Activated naive CD4-positive, alpha-beta T cell treated with anti-CD3 and anti-CD28 coated beads, Interleukin-2, amount 10 ng/mL, durations not matched to agents 7 days and 5 days (primary cell): ENCODE measurements around the gene KMT5C.
A peak's percentile ranks its signal among the peaks of the same experiment; 100 is the strongest.

Experiments
- CTCF ChIA-PET: fragments of 350-600 bp; sonication (Branson Sonifier 250); formaldehyde crosslinking; loops from one replicate; lab custom pipeline; 2021; ENCODE audit warnings: antibody characterized with exemption; lab: Charles Lee
- DNase-seq: peaks from one replicate; pipeline ENCODE4 v3.0.0-alpha.2; 2020
- H3K27ac Mint-ChIP-seq: one replicate; pipeline ENCODE4 v1.8.0; 2021; ENCODE audit warnings: mild to moderate bottlenecking, moderate library complexity, mixed read lengths
- H3K27me3 Mint-ChIP-seq: one replicate; pipeline ENCODE4 v1.8.0; 2021; ENCODE audit warnings: mild to moderate bottlenecking, mixed read lengths
- H3K36me3 Mint-ChIP-seq: one replicate; pipeline ENCODE4 v1.8.0; 2021; ENCODE audit warnings: mixed read lengths
- H3K4me1 Mint-ChIP-seq: one replicate; pipeline ENCODE4 v1.8.0; 2021; ENCODE audit warnings: mixed read lengths
- H3K4me3 Mint-ChIP-seq: one replicate; pipeline ENCODE4 v1.8.0; 2021; ENCODE audit warnings: mild to moderate bottlenecking, moderate library complexity, mixed read lengths
- H3K9me3 Mint-ChIP-seq: one replicate; pipeline ENCODE4 v1.8.0; 2021; ENCODE audit warnings: mixed read lengths

The KMT5C gene

DNA sequence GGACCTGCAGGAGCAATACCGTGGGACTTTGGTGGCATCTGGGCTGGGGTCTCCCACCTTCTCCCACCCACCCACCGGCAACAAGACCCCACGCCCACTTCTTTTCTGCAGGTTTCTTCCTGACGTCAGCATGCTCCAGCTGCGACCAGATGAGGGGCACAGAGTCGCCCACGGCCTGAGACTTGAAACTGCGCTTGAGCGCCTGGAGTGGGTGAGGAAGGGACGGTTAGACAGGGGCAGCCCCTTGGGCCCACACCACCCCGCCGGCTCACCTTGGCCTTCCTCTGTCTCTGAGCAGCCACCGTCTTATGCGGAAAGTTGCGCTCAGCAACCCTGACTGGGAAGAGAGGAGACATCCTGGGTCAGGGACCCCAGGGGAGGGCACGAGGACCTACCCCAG lies 21.2 kb downstream of the KMT5C start:
- Mint-ChIP-seq H3K4me3 (no peak overlapping the region), H3K36me3 (no peaks in the 10 kb centered on the region), H3K27ac (no peak overlapping the region), H3K27me3 (peaks cover 45% of the 10 kb centered on the region), H3K9me3 (no peaks in the 10 kb centered on the region), H3K4me1 (no peaks in the 10 kb centered on the region)
- DNase-seq = no peak
- CTCF ChIA-PET = no interaction called here

DNA sequence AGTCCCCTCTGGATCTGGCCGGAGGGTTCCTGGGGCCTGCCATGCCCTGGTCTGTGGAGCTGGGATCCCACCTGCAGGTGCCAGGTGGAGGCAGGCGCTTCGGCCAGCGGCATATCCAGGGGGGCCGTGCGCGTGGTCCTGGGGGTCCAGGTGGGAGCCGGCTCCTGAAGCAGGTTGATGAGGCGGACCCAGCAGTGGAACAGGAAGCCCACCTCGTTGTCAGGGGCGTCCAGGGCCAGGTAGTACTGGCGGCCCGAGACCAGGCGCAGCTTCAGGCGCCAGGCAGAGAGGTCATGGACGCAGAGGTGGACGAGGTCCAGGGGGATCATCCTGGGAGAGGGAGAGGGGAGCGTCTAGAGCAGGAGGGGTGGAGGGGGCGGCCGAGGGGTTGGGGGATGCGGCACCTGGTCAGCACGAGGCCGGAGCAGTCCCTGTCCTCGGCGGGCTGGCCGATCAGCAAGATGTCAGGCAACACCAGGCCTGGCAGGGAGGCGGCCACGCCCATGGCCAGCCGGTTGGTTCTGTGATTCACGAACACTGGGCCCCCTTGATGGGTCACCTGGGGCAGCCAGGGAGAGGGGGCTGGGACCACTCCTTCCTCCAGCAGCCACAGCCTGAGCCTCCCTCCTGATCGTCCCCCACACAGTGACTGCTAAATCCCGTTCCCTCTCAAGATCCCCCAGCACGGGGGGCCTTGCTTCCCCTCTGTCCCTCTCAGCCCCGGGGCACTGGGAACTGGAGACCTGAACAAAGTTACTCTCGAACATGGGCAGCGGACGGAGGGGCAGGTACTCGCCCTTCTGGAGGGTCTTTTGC lies 22.7 kb downstream of the KMT5C start:
- no peaks in the 10 kb centered on the region for H3K4me1 Mint-ChIP-seq

DNA sequence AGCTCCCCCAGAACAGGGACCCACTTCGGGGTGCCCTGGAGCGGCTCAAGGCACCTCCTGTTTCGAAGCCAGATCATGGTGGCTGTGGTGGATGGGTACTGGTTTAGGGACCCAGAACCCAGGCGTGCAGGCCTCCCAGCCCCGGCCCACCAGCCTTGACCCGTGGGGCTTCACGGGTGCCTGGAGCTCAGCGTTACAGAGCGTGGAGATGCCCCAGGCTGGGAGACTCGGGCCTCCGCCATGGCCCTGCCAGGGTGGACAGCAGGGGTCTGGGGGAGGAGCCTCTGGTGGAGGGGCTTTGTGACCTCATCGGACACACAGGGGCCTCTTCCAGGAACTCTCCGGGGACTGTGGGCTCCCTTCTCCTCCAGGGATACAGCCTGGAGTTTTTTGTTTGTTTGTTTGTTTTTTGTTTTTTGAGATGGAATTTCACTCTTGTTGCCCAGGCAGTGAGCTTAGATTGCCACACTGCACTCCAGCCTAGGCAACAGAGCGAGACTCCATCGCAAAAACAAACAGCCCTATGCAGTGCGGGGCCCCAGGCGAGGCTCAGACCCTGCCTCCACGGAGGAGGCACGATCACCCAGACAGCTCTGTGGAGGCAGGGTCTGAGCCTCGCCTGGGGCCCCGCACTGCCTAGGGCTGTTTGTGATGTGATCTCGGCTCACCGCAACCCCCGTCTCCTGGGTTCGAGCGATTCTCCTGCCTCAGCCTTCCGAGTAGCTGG lies 23.5 kb downstream of the KMT5C start, which contains the start of gene GARIN5B:
TSS of gene GARIN5B (minus strand) at position 271 of the 727 bp plus-strand sequence. CDS start at position 77, 194 bp downstream.
- Mint-ChIP-seq H3K27me3 (peaks cover 44% of the 10 kb centered on the region), H3K36me3 (no peaks in the 10 kb centered on the region), H3K27ac (no peak within 1 kb of the TSS), H3K4me1 (no peaks in the 10 kb centered on the region), H3K4me3 (no peak within 1 kb of the TSS), H3K9me3 (no peaks in the 10 kb centered on the region)
- no peak for DNase-seq
- CTCF ChIA-PET = no interaction called here

More for the DNA sequence above, 22.7 kb downstream of the KMT5C start:
- DNase-seq = no peak
- Mint-ChIP-seq H3K27me3 (peaks cover 43% of the 10 kb centered on the region), H3K4me3 (no peak overlapping the region), H3K36me3 (no peaks in the 10 kb centered on the region), H3K9me3 (no peaks in the 10 kb centered on the region), H3K27ac (no peak overlapping the region)
- CTCF ChIA-PET = no interaction called here

DNA sequence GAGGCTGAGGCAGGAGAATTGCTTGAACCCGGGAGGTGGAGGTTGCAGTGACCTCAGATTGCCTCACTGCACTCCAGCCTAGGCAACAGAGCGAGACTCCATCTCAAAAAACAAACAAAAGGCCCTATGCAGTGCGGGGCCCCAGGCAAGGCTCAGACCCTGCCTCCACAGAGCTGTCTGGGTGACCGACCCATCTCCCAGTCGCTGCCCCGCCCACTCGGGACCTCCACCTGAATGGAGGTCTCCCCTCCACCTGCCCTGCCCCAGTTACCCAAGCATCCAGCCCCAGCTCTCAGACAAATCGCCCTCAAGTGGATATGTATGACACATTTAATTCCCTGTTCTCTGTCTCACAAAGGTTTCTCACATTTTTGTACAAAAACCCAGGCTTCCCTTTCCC lies 25.6 kb downstream of the KMT5C start:
- Mint-ChIP-seq H3K27ac (no peak overlapping the region), H3K4me1 (peaks cover 5% of the 10 kb centered on the region), H3K9me3 (no peaks in the 10 kb centered on the region), H3K27me3 (peaks cover 54% of the 10 kb centered on the region), H3K36me3 (no peaks in the 10 kb centered on the region), H3K4me3 (no peak overlapping the region)
- DNase-seq = no peak
- CTCF ChIA-PET = no interaction called here

DNA sequence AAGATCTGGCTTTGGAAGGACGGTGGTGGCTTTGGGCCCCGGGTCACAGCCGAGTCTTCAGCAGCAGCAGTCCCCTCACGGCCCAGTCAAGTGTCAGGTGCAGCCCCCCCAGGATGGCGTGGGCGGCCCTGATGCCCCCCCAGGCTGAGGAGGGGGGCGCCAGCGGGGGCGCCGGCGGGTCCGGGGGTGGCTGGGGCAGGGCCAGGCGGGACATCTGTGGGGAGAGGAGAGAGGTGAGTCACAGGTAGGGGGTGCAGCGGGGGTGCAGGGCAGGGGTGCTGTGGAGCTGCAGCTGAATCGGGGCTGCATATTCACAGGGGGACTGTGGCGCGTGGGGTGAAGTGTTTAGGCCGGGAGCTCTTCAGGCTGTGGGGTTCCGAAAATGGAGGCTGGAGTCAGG lies 26.3 kb downstream of the KMT5C start:
- Mint-ChIP-seq H3K27ac (no peak overlapping the region), H3K9me3 (no peaks in the 10 kb centered on the region), H3K36me3 (no peaks in the 10 kb centered on the region), H3K4me1 (peaks cover 9% of the 10 kb centered on the region), H3K27me3 (peaks cover 61% of the 10 kb centered on the region), H3K4me3 (no peak overlapping the region)
- CTCF ChIA-PET = no interaction called here
- no peak for DNase-seq

DNA sequence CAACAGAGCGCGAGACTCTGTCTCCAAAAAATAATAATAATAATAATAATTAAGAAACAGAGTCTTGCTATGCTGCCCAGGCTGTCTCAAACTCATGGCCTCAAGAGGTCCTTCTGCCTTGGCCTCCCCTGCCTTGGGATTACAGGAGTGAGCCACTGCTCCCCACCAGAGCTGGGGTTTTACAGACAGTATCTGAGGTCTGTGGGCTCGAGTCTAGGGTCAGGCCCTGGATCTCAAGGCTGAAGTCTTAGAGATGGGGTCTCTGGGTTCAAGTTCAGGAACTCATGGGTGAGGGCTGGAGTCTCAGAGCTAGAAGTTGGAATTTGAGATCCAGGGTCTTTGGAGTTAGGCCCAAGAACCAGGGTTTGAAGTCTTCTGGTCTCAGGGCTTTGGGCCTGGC lies 27.1 kb downstream of the KMT5C start:
- Mint-ChIP-seq H3K4me3 (no peak overlapping the region), H3K4me1 (peaks cover 9% of the 10 kb centered on the region), H3K27ac (no peak overlapping the region), H3K36me3 (no peaks in the 10 kb centered on the region), H3K27me3 (peaks cover 70% of the 10 kb centered on the region), H3K9me3 (no peaks in the 10 kb centered on the region)
- CTCF ChIA-PET = no interaction called here
- no peak for DNase-seq

DNA sequence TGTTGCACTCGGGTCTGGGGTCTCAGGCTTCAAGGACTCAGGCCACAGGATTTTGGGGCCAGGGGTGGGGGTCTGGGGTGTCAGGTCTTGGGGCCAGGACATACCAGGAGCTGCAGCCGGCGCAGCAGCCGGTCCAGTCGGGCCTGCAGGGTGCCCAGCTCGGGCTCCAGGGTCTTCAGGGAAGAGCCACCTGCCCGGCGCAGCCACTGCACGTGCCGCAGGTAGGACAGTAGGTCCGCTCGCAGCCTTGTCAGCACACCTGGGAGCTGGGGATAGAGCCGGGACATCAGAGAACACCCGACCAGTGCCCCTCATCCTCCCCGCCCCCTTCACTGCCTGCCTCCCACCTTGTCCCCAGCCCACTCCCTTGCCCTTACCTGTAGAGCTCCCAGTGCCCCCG lies 28.4 kb downstream of the KMT5C start:
- no peak overlapping the region for H3K4me3 Mint-ChIP-seq
- peaks cover 83% of the 10 kb centered on the region for H3K27me3 Mint-ChIP-seq
- DNase-seq = no peak
- no peaks in the 10 kb centered on the region for H3K36me3 Mint-ChIP-seq
- no peak overlapping the region for H3K27ac Mint-ChIP-seq
- peaks cover 9% of the 10 kb centered on the region for H3K4me1 Mint-ChIP-seq
- H3K9me3 Mint-ChIP-seq = no peaks in the 10 kb centered on the region
- CTCF ChIA-PET = interaction anchor here (0.8 kb wide), 1 partner anchor 17 kb away, joined by 4 read pairs; no protein-coding TSS in a partner anchor

DNA sequence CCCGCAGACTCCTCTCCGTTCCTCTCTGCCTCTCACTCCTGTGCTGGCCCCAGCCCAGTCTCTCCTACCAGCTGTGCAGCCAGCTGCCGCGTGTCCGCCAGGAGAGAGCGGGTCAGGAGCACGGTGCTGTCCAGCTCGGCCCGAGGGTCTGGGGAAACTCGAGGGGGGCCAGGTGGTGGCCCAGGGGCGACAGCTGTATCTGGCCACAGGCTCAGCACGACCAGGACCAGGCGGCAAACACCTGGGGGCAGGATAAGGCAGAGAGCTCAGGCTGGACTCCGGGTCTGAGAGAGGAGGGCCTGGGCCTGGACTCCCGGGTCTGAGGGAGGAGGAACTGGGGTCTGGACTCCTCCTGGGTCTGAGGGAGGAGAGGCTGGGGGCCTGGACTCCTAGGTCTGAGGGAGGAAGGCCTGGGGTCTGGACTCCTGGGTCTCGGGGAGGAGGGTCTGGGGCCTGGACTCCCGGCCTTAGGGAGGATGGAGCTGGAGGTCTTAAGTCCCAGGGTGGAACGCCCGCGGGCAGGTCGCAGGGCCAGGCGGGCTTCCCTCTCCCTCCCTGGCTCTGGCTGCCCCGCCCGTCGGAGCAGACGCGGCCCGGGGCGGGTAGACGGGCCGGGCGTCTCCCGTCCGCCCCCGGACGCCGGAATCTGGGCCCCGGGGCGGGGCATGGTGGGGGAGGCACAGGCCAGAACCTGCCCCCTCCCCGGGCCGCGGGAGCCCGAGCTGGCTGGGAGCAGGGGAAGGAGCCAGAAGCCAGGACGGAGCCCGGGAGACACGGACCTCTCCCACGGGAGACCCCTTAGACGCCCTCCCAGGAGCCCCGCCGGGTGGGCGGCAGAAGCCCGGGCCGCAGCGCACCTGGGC lies 29.3 kb downstream of the KMT5C start:
- H3K27me3 Mint-ChIP-seq = peaks cover 86% of the 10 kb centered on the region
- H3K9me3 Mint-ChIP-seq = no peaks in the 10 kb centered on the region
- no peaks in the 10 kb centered on the region for H3K36me3 Mint-ChIP-seq
- peaks cover 9% of the 10 kb centered on the region for H3K4me1 Mint-ChIP-seq
- CTCF ChIA-PET = interaction anchor here (0.8 kb wide), 1 partner anchor 18 kb away, joined by 4 read pairs; no protein-coding TSS in a partner anchor
- H3K4me3 Mint-ChIP-seq = no peak overlapping the region
- DNase-seq = peak; percentile 35
- no peak overlapping the region for H3K27ac Mint-ChIP-seq

DNA sequence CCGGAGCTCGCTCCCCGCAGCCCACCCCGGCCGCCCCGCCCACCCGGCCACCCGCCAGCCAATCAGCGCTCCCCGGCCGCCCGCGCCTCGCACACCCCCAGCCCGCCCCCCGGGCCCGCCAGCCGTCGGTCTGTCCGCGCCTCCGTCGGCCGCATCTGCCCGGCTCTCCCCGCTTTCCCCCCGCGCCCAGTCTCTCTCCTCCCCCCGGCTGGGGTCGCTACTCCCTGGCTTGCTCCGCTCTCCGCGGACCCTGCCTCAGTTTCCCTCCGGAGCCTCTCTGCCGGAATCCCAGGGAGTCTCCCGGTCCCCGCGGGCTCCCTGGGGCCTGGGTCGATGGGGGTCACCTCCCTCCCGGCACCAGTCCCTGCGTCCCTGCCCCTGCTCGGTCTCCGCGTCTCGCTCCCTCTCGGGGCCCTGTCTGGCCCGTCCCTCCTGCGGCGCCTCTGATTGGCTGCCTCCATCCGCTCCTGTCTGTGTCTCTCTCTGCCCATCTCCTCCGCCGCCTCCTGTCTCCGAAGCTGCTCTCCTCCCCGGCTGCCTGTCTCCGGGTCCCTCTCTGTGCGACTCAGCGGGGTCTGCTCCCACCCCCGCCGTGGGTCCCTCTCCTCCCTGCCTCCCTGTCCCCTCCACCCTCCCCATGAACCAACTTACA lies 30.1 kb downstream of the KMT5C start:
- peaks cover 91% of the 10 kb centered on the region for H3K27me3 Mint-ChIP-seq
- H3K4me1 Mint-ChIP-seq = peaks cover 9% of the 10 kb centered on the region
- H3K4me3 Mint-ChIP-seq = peak overlapping the region; percentile 21
- peak; percentile 44 for DNase-seq
- no peaks in the 10 kb centered on the region for H3K36me3 Mint-ChIP-seq
- CTCF ChIA-PET = no interaction called here
- no peaks in the 10 kb centered on the region for H3K9me3 Mint-ChIP-seq
- no peak overlapping the region for H3K27ac Mint-ChIP-seq

DNA sequence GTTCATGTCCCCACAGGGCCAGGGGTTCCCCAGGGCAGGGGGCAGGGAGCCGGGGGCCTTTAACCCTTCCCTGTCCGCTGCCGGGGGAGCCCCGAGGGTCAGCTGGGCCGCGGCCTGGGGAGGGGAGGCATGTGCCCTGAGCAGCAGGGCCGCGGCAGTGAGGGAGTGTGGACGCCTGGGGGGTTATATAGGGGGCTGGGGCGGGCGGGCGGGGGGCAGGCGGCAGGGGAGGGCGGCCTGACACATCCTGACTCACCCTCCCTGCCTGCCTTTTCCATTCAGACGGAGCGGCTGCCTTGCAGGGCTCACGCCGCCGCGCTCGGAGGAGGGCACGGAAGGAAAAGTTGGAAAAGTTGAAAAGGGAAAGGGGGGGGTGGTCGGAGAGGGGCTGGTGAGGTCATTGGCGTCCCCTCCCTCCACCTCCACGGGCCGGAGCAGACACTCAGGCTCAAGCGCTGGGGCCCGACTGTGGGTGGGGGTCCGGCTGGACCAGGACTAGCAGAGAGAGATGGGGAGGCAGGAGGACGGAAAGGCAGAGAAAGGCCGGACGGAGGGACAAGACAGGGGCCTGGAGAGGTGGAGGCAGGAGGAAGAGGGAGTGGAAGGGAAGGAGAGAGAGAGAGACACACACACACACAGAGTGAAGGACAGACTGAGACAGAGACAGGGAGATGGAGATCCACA lies 30.8 kb downstream of the KMT5C start, which contains the start of gene IL11:
TSS of gene IL11 (minus strand) at position 159 of the 684 bp plus-strand sequence. CDS start at position 6, 153 bp downstream.
- Mint-ChIP-seq H3K4me1 (peaks cover 9% of the 10 kb centered on the region), H3K36me3 (no peaks in the 10 kb centered on the region), H3K27ac (no peak within 1 kb of the TSS), H3K27me3 (peaks cover 91% of the 10 kb centered on the region), H3K9me3 (no peaks in the 10 kb centered on the region), H3K4me3 (peak within 1 kb of the TSS; percentile 21)
- DNase-seq = no peak
- CTCF ChIA-PET = no interaction called here

DNA sequence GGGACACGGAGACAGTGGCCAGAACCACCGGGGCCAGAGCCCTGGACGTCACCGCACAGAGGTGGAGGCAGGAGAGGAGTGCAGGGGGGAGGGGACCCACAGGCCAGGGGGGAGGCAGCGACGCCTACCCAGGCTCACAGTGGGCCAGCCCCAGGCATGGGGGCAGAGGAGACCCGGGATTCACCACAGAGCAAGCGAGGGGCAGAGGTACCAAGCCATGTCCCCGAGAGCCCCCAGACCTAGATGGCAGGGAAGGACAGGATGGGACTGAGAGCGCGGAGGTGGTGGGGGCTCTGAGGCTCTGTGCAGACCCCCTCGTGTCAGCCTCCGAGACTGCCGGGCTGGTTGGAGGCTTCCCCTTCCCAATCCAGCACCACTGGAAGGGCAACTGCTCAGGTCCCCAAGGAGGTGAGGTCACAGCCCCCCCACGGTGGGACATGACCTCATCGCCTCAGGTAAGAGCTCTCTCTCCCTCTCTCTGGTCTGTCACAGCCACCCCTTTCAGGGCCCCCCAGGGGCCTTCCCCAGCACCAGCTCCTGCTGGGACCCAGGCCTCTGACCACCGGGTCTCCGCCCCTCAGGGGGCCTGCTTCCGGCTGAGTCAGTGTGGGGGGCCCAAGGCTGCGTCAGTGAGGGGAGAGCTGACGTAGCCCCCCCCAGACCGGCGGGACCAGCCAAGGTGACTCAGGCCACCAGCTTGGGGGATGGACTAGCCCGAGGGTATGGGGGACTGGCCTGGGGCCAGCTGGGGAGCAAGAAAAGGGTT lies 32.8 kb downstream of the KMT5C start:
- H3K4me3 Mint-ChIP-seq = no peak overlapping the region
- H3K9me3 Mint-ChIP-seq = no peaks in the 10 kb centered on the region
- CTCF ChIA-PET = no interaction called here

DNA sequence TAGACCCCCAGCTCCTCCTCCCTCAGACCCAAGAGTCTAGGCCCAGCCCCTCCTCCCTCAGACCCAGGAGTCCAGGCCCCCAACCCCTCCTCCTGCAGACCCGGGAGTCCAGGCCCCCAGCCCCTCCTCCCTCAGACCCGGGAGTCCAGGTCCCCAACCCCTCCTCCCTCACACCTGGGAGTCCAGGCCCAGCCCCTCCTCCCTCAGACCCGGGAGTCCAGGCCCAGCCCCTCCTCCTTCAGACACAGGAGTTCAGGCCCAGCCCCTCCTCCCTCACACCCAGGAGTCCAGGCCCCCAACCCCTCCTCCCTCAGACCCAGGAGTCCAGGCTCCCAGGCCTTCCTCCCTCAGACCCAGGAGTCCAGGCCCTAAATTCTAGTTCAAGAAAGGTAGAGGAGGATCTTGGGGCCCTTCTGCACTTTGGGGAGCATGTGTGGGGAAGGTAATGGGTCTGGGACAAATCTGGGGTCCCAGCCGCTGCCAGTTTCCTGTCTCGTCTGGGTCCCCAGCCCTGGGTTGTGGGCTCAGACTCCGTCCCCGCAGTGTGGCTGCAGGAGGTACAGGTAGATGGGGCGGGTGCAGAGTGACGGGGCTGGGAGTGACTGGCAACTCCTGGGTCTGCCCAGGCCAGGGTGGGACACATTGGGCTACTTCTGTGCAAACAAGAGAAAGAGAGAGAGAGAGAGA lies 33.8 kb downstream of the KMT5C start:
- no peak for DNase-seq
- Mint-ChIP-seq H3K27ac (no peak overlapping the region), H3K4me1 (peaks cover 9% of the 10 kb centered on the region), H3K27me3 (peaks cover 92% of the 10 kb centered on the region), H3K9me3 (no peaks in the 10 kb centered on the region), H3K4me3 (no peak overlapping the region), H3K36me3 (no peaks in the 10 kb centered on the region)
- CTCF ChIA-PET = interaction anchor here (0.6 kb wide), 1 partner anchor 85 kb away, joined by 3 read pairs; no protein-coding TSS in a partner anchor

More for the DNA sequence above, 32.8 kb downstream of the KMT5C start:
- peaks cover 96% of the 10 kb centered on the region for H3K27me3 Mint-ChIP-seq
- H3K36me3 Mint-ChIP-seq = no peaks in the 10 kb centered on the region
- H3K27ac Mint-ChIP-seq = no peak overlapping the region
- H3K4me1 Mint-ChIP-seq = peaks cover 9% of the 10 kb centered on the region
- no peak for DNase-seq
